ENCODE measurements around the gene TSPAN18.

Gene TSPAN18

GRCh38 chr11:44949160-44950030, 222.6 kb downstream of the TSPAN18 start:
- DNase-seq = no peak

DNA sequence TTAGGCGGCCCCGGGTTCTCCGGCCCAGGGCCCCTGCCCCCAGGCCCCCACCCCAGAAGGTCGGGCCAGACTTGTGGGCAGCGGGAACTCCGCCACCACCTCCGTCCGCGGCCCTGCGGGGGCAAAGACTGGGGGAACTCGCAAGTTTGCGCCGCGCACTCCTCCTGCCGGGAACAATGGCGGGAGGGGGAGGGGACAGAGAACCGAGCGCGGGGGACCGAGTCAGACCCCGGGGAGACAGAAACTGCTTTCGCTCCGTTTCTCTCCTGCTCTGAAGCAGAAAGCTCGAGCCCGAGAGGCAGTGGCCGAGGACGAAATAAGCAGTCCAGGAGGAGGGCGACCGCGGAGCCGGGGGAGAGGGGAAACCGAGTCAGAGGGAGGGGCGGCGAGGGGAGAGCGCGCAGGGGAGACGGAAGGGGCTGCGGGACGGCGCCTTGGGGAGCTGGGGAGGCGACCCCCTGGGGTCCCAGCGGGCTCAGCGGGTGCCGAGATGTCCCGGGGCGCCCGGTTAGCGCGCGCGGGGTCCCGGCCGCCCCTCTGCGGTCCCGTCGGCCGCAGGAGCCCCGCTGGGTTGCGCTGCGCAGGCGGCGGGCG, 223.4 kb downstream of the TSPAN18 start:
- DNase-seq = no peak

DNA sequence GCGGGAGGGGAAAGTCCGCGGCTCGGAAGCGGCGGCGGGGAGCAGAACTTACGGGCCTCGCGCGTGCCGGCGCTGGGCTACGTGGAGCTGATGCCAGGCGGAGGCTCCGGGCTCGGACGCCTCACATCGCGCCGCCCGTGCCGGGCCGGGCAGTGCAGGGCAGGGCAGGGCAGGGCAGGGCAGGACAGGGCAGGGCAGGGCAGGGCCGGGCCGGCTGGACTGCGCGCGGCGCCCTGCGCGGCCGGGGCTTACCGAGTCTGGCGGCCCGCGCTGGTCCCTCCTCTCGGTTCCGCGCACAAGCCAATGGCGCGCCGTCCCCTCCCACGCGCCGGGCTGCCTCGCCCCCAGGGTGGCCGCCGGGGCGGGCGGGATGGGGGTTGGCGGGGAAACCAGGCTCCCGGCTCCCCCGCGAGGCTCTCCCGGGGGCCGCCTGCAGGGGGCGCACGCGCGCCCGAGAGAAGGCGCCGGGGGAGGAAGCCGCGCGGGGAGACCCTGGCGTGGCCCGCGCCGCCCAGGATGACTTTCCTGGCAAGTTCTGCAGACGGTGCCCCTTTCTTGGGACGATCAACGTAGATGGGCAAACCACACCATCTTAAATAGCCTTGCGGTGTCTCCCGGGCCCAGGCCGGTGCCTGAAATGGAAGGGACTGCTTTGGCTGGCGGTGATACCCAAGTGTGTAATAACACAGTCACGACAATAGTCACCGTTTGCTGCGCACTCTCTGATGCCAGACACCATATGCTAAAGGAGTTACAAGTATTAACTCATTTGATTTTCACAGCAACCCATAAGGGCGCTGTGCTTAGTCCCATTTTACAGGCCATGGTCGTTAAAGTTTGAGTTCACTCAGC, 224.1 kb downstream of the TSPAN18 start, which contains the start of gene TP53I11:
TP53I11 (minus strand) TSS at position 259 of the 852 bp plus-strand sequence. CDS start 12,548 bp downstream, outside the sequence.
- peak in 1 of 2 donors; percentile 27 for DNase-seq

GRCh38 chr11:44952082-44952481, 225.3 kb downstream of the TSPAN18 start:
- no peak for DNase-seq

- DNase-seq = no peak
Measured at GRCh38 chr11:44952500-44953260, 225.9 kb downstream of the TSPAN18 start.

DNA sequence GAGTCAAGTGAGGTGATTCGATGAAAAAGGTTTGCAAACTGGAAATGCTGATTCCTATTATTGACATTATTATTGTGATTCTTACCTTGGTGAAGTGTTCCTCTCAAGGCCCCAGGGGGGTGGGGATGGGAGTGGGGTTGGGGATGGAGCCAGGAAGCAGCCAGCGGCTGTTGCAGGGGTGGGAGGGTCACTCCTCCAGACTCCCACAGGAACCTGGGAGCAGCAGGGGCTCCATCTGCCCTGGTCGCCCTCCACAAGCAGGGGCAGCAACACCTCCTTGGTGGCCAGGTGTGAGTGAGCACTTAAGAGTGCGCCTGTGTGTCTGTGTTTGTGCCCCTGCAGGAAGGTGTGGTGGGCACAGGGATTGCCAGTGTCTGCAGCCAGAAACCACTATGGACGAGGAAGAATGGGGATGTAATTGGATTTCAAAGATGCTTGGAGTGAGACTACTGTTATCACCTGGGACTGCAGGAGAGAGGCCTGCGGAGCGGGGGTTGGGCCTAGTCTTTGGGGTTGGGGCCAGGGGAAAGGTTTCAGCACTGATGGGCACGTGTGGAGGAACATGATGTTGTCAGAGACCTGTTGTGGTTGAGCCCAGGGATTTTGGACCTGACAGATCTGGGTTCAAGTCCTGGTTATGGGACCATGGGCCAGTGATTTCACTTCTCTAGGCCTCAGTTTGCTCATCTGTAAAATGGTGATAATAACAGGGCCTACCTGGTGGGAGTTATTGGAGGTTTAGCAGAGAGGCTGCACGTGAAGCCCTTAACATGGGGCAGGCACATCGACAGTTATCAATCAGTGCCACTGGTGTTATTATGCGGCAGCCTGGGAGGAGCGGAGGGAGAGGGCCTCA, 227.5 kb downstream of the TSPAN18 start:
- DNase-seq = no peak

DNA sequence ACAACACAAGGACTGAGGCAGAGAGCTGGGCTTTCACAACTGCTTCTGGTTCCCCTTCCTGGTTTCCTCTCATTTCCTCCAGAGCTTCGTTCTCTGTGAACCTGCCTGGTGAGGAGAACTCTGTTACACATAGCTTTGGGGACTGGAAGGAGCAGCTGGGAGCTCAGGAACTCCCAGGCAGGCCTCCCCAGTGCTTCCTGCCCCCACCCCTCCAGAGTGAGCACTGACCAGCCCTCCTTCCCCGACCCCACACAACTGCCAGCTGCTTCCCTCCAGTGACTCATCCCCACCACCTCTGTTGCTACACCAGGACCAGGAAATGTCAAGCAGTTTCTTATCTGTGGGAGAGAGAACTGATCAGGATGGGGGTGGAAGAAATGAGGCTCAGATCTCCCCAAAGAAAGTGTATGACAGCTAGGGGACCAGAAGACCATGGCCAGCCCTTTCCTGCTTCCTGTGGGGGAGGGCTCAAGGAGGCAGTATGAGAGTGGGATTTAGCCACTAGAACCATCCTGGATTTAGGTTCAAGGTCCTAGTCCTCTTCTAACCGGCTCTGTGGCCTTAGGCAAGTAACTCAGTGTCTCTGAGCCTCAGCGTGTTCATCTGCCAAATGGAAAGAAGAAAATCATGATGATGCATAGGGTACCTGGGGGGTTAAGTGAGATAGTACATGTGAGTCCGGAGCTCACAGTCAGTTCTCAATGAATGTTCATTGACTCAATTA, 228.4 kb downstream of the TSPAN18 start:
- DNase-seq = peak in 1 of 2 donors; percentile 10

GRCh38 chr11:44957040-44957515, 230.3 kb downstream of the TSPAN18 start:
- no peak for DNase-seq

DNA sequence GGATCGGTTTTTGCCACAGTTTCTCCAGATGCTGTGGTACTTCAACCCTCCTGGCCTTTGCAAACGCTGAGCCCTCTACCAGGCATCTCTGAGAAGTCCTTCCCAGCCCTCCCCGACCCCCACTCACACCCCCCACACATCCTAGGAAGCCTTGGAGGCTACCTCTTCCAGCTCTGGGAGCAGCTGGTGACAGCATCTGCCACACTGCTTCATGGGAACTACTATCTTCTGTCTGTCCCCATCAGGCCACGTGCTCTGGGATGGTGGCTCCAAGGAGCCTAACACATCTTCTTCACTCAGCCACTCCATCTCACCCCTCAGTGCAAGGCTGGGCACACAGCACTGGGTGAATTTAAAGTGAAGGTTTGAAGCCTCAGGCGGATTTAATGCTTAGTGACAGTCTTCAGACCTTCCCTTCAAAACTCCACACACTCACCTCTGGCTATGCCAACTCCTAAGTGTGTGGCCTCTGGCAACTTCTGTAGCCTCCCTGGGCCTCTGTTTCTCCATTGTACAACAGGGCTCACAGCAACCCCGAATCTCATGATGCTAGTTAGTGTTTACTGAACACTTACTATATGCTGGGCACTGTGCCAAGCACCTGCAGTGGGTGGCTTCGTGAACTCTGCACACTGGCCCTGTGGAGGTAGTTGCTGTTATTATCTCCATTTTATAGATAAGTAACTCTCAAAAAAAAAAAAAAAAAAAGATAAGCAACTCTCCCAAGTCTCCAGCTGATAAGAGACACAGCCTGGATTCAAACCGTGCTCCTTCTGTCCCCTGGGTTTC, 231.2 kb downstream of the TSPAN18 start:
- no peak for DNase-seq

GRCh38 chr11:44959064-44959463, 232.3 kb downstream of the TSPAN18 start:
- DNase-seq = no peak

DNA sequence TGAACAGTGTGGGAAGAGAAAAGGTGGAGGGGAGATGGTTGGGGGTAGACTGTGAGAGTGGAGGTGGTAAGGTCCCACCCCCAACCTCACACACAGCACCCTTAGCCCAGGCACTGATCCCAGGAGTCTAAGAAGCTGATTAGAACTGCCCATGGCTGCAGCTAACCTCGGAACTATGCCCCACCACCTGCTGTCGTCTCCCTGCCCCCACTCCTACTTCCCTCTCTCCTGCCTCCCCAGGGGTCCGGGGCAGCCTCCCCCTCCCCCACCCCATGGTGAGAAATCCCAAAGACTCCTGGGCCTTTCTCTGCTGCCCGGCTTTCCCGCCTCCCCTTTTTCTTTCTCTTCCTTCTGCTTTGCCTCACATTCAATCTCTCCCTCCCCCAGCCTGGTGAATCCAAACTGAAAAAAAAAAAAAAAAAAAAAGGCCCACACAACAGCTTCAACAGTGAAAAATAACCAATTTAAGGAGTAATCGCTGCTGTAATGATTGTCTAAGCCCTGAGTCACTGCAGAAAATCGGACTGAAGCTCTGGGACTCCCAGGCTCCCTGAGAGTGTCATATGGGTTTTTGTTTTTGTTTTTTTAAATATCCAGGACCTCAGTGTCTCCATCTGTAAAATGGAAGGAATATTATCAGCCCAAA, 233.6 kb downstream of the TSPAN18 start:
- no peak for DNase-seq

- DNase-seq = no peak
Measured at GRCh38 chr11:44962464-44962863, 235.7 kb downstream of the TSPAN18 start.

DNA sequence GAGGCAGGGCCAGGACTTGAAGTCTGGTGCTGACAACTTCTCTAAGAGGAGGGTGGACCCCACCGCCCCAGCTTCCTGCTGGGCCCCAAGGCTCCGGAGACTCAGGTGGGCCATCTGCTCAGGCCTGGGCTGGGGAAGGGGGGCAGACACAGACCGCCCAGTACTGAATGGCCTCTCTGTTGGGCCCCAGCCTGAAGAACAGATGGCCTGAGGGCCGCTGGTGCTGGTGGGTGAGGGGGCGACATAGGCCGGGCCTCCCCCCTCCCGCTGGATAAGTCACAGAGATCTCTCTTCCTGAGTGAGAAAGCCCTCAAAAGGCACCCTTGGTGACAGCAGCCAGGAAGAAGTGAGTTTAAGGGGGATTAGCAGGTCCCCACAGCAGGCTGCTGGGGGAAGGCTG, 236.4 kb downstream of the TSPAN18 start:
- no peak for DNase-seq

DNA sequence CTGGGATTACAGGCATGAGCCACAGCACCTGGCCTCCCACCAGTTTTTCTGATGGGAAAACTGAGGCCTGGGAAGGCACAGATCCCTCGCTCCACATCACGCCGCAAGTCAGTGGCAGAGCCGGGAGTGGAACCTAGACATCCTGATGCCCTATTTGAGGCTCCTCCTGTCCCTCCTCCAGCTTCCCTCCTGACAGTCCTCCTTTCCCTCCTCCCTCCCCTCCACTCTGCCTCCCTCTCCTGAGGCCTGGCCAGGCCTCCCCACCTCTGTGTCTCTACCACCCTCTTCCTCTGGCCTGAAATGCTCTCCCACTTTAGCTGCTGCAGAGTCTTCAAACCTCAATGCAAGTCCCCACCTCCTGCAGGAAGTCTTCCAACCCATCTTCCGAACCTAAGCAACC, 237.2 kb downstream of the TSPAN18 start:
- no peak for DNase-seq

DNA sequence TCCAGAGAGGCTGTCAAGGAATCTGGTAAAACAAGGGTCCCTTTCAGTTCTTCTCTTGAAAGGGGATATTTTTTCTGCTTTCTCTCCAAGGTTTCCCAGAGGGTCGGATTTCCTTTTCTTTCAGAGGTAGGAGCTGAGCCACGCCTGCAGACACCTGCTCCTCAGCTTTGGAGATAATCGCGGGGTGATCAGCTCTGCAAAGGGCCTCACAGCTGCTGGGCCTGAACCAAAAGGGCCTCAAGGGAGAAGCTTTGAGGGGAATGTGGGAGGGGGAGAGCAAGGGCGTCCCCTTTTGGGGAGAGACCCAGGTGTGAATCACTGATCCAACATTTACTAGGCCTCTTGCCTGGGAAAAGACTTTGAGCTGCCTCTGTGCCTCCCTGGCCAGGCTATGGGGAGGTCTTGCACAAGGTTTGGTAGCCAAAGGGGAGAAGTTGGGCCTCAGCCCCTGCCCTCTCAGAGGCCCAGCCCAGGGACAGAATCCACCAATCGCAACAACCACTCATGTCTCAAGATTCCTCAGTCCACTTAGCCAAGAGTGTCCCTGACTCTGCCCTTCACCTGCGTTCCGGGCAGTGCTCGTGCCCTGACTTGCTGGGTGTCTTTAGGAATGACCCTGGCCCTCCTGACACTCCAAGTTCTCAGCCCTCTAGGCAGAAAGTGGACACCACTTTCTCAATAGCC, 237.9 kb downstream of the TSPAN18 start:
- DNase-seq = no peak

DNA sequence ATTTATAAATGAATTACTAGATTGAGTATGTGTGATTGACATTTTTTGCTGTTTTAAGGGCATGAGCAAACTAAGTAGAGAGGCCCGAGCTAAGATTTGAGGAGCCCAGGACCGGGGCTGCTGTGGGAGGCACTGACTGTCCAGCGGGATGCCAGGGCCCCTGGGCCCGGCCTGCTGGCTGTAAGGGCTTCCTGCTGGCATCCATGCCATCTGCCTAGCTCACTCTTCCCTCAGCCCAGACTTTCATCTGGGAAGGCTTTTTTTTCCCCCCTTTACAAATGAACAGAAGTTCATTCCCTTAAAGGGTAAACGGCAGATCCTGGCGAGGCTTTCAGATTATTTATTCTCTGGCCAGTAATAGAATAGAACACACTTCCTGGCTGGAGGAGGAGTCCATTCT, 239.9 kb downstream of the TSPAN18 start:
- DNase-seq = no peak

DNA sequence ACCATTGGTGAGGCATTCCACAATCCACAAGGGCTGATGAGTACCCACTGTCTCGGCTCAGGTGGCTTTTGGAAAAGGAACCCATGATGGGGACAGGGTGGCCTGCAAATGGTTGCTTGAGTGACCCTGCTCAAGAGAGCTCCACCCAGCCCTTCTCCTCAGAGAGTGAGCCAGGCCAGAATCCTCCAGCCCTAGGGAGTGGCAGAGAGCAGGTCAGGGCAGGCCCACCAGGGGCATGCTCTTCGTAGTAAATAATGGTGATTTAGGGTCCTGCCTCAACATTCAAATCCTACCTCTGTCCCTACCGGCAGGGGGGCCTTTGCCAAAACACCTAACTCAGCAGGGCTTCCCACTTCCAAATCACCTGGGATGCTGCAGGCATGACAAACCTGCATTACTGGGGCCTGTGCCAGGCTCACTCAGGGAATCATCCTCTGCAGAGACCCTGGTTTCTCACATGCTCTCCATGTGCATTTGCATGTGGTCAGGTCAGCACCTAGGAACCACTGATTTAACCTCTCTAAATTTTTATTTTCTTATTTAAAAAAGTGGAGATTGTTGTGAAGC, 241.3 kb downstream of the TSPAN18 start:
- no peak for DNase-seq

GRCh38 chr11:44968510-44968909, 241.7 kb downstream of the TSPAN18 start:
- DNase-seq = no peak

Measured in hippocampal formation (tissue), 2 donors.